Right lobe of liver (tissue), 4 donors: ENCODE measurements around the gene SBK2.

Experiments
- POLR2A ChIP-seq: fragments of 450-650 bp; IDR thresholded peaks from one replicate; pipeline ENCODE4 v1.6.1; 2017; ENCODE audit warnings: antibody characterized with exemption, mild to moderate bottlenecking
- TF ChIP-seq, protein P1 (sequence below), 4 donors: fragments of 200-600 bp in 3 of 4; fragments of 450-650 bp in 1 of 4; IDR thresholded peaks; one replicate each; pipeline versions ENCODE4 v1.5.1 to v1.8.0; 2016 to 2022; ENCODE audit warnings: antibody characterized with exemption in 4 of 4, mild to moderate bottlenecking in 2 of 4
- donor health status: DM: no; HTN: no; CAD: no.
- donor health status: DM: no; HTN: no; CAD: no.
- donor health status: DM: no; HTN: yes; CAD: no.

DNA sequence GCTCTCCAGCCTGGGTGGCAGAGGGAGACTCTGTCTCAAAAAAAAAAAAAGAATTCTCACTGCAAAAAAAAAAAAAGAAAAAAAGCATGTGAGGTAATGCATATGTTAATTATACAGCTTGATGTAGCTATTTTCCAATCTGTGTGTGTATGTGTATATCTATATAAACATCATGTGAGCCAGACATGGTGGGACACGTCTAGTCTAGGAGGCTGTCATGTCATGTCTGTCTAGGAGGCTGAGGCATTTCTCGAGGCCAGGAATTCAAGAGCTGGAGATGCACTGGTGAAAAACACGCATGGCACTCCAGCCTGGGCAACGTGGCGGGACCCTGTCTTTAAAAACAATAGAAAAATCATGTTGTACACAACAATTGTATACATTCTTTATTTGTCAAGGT is 15.3 kb upstream of the SBK2 start:
- TF ChIP-seq, protein P1, sequence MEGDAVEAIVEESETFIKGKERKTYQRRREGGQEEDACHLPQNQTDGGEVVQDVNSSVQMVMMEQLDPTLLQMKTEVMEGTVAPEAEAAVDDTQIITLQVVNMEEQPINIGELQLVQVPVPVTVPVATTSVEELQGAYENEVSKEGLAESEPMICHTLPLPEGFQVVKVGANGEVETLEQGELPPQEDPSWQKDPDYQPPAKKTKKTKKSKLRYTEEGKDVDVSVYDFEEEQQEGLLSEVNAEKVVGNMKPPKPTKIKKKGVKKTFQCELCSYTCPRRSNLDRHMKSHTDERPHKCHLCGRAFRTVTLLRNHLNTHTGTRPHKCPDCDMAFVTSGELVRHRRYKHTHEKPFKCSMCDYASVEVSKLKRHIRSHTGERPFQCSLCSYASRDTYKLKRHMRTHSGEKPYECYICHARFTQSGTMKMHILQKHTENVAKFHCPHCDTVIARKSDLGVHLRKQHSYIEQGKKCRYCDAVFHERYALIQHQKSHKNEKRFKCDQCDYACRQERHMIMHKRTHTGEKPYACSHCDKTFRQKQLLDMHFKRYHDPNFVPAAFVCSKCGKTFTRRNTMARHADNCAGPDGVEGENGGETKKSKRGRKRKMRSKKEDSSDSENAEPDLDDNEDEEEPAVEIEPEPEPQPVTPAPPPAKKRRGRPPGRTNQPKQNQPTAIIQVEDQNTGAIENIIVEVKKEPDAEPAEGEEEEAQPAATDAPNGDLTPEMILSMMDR (IDR thresholded peaks at IDR 0.05): no peak
- TF ChIP-seq POLR2A: no peak
